Erythroblast (primary cell): ENCODE results near the gene C6orf163.

Source experiments
- GATA1 ChIP-seq: IDR thresholded peaks from 2 replicates; pipeline ENCODE4 v1.6.1; 2011; ENCODE audit warnings: low read depth, mild to moderate bottlenecking, control low read depth, low read length, moderate library complexity
- POLR2A ChIP-seq: IDR thresholded peaks from 2 replicates; pipeline ENCODE4 v1.6.1; 2011; ENCODE audit warnings: mild to moderate bottlenecking, low read length

GRCh38 chr6:87395431-87395830, 50.8 kb downstream of the C6orf163 start:
- no peak for TF ChIP-seq POLR2A
- TF ChIP-seq GATA1, result no peak
